NB4 (cell line): ENCODE measurements around the gene IBA57.

Experiments used
- DNase-seq: peaks from one replicate; pipeline ENCODE4 v3.0.0; 2010; ENCODE audit warnings: low read depth
- H3K4me3 ChIP-seq: one replicate; pipeline ENCODE4 v1.5.1; 2011; ENCODE audit warnings: mild to moderate bottlenecking, low read depth, low read length, moderate library complexity
- MAX ChIP-seq: IDR thresholded peaks from 2 replicates; pipeline ENCODE4 v1.6.1; 2011; ENCODE audit warnings: low read depth, low read length
- MYC ChIP-seq: IDR thresholded peaks from 2 replicates; pipeline ENCODE4 v1.6.1; 2011; ENCODE audit warnings: low read depth, low read length
- POLR2A ChIP-seq: IDR thresholded peaks from 2 replicates; pipeline ENCODE4 v1.6.1; 2011; ENCODE audit warnings: mild to moderate bottlenecking; ENCODE audit not compliant: insufficient read length; ENCODE audit errors: extremely low read depth
- TF ChIP-seq, protein P1 (sequence below): IDR thresholded peaks from one replicate; pipeline ENCODE4 v1.5.1; 2012; ENCODE audit warnings: low read depth, low read length

IBA57 gene

DNA sequence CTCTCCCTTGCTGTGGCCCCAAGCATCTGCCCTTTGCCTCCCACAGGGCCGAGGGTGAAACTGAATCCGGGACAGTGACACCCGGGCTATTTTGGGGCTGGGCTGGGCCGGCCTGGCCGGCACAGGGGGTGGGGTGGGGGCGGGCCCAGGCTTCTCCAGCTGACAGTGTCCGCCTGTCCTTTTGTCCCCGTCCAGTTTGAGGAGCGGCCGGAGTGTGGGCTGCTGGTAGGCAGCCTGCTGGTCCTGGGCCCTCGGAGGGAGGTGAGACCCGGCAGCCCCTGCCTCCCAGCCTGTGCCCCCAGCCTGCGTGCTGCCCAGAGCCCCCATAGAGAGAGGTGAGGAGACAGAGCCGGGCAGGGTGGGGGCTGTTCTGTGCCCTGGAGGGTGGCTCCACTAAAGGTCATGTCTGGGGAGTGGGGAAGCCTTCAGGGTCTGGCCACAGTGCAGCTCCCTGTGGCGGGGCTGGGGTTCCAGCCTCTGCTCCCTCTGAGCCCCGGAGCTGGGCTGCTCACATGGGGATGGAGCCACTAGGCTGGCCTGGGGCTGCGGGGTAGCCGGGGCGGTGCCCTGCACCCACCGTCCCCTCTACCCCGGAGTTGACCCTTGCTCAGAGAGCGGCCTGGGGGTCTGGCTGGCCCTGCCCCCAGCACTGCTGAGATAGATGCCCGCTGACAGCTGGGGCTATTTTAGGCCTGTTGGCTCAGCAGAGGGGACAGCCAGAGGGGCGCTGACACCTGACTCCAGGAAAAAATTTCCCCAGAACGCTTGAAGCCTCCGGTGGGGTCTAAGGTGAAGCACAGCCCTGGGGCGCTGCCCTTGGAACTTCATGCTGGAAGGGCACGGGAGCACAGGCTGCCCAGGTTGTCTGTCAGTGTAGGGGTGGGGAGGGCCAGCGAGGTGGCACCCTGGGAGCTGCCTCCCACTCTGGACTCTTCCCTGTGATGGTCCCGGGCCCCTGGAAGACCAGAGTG is 42.5 kb downstream of the IBA57 start, which contains the start of gene OBSCN:
TSS of gene OBSCN (plus strand) at position 194 of the 971 bp plus-strand sequence. CDS start 3,740 bp downstream, outside the sequence.
- H3K4me3 ChIP-seq, result no peak within 1 kb of the TSS
- DNase-seq, result no peak
- no peak for TF ChIP-seq POLR2A
- TF ChIP-seq MAX, result no peak
- TF ChIP-seq, protein P1, sequence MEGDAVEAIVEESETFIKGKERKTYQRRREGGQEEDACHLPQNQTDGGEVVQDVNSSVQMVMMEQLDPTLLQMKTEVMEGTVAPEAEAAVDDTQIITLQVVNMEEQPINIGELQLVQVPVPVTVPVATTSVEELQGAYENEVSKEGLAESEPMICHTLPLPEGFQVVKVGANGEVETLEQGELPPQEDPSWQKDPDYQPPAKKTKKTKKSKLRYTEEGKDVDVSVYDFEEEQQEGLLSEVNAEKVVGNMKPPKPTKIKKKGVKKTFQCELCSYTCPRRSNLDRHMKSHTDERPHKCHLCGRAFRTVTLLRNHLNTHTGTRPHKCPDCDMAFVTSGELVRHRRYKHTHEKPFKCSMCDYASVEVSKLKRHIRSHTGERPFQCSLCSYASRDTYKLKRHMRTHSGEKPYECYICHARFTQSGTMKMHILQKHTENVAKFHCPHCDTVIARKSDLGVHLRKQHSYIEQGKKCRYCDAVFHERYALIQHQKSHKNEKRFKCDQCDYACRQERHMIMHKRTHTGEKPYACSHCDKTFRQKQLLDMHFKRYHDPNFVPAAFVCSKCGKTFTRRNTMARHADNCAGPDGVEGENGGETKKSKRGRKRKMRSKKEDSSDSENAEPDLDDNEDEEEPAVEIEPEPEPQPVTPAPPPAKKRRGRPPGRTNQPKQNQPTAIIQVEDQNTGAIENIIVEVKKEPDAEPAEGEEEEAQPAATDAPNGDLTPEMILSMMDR, result no peak
- no peak for TF ChIP-seq MYC

DNA sequence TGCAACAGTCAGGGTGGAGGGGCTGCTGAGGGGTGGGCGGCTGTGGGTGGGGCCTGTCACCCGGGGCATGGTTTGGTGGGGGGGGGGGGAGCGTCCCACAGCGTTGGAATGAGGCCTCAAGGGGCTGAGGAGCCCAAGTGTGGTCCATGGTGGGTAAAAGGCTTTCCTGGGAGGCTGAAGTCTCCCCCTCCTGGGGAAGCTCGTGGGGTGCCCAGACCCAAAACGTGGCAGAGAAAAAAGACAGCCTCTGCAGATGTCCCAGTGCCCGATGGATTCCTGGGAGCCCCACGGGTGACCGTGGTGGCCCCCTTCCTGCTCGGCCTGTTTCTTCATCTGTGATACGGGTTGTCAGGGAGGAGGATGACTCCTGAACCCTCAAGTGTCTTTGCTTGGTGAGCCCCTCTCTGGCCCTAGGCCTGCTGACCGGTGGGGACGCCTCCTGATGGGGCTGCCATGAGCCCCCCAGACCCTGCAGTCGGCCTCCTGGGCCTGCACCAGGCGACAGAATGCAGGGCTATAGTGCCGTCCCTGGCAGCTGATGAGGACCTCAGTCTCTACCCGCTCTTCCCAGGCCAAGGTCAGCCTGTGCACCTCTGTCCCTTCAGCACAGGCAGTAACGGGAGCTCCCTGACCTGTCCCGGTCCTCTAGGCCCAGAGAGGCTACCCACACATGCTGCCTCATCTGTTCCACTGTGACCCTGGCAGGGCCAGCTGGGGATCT is 43.4 kb downstream of the IBA57 start:
- TF ChIP-seq MAX (no peak), MYC (no peak), POLR2A (no peak)
- TF ChIP-seq, protein P1, result no peak
- DNase-seq, result no peak
- no peak overlapping the region for H3K4me3 ChIP-seq

DNA sequence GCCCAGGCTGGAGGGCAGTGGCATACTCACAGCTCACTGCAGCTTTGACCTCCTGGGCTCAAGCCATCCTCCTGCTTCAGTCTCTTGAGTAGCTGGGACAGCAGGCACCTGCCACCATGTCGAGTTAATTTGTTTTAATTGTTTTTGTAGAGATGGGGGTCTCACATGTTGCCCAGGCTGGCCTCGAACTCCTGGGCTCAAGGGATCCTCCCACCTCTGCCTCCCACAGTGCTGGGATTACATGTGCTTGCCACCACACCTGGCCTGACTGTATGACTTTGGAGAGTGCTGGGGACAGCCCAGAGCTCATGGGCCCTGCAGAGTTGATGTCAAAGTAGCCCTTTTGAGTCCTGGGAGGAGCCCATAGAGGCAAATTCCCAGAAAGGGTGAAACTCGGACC is 44.1 kb downstream of the IBA57 start:
- DNase-seq, result no peak
- no peak overlapping the region for H3K4me3 ChIP-seq
- TF ChIP-seq POLR2A, result no peak
- TF ChIP-seq MYC, result no peak
- TF ChIP-seq MAX, result no peak
- TF ChIP-seq, protein P1, result no peak

DNA sequence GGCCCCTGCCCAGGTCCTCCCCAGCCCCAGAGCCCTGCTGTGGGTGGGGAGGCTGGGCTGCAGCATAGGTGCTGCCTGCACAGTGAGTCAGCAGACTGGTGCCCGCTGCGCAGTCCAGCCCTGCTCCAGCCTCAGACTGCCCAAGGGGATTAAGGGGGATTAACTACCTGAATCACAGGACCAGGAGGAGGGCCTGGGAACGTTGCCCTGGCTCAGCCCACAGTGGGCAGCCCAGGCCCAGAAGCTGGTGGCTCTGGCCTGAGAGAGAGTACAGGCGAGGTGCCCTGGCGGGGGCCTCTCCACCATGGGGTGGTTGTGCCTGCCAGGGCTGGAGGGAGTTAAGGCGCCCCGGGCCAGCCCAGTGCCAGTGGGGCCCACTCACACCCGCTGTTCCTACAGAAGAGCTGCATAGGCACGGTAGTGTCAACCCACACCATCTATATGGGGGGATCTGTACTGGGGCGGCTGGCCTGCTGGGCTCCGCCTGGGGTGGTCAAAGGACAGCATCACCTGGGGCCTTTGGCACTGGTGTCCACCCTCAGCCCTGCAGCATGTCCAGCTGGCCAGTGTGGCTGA is 44.6 kb downstream of the IBA57 start:
- DNase-seq, result no peak
- H3K4me3 ChIP-seq, result no peak overlapping the region

More for the DNA sequence above, 44.6 kb downstream of the IBA57 start:
- TF ChIP-seq, protein P1, result no peak
- TF ChIP-seq MYC (no peak), POLR2A (no peak), MAX (no peak)
